HL-60 (cell line): Measurements from ENCODE around the gene IQCH.
"Not testable (repeated sequence)": the region's sequence is repeated elsewhere in the genome, so short reads cannot be mapped to it uniquely, and the experiment has no call there.

Experiments used
- DNase-seq, 2 experiments: peaks; one replicate each; pipeline ENCODE4 v3.0.0-alpha.2; 2010 to 2020; ENCODE audit warnings: low read depth in 1 of 2, low spot score in 1 of 2
- H3K27ac ChIP-seq: fragments of 250-450 bp; sonication (Bioruptor Pico); replicated peaks from 2 replicates; pipeline ENCODE4 v1.5.1; 2020; ENCODE audit warnings: mild to moderate bottlenecking, moderate library complexity
- H3K27me3 ChIP-seq: fragments of 250-450 bp; sonication (Bioruptor Pico); 2 replicates; pipeline ENCODE4 v1.5.1; 2021; ENCODE audit warnings: mild to moderate bottlenecking, moderate library complexity; ENCODE audit not compliant: insufficient read depth, poor library complexity, severe bottlenecking
- H3K4me3 ChIP-seq: replicated peaks from 2 replicates; pipeline ENCODE4 v1.5.1; 2011; ENCODE audit warnings: mild to moderate bottlenecking, control low read depth, low read length; ENCODE audit not compliant: insufficient read depth
- GABPA ChIP-seq: IDR thresholded peaks from 2 replicates; pipeline ENCODE4 v1.6.1; 2012; ENCODE audit warnings: low read depth
- POLR2AphosphoS5 ChIP-seq: IDR thresholded peaks from 2 replicates; pipeline ENCODE4 v1.6.1; 2012; ENCODE audit warnings: low read depth
- SPI1 ChIP-seq: IDR thresholded peaks from 2 replicates; pipeline ENCODE4 v1.6.1; 2012; ENCODE audit warnings: low read depth, mild to moderate bottlenecking, borderline replicate concordance
- TF ChIP-seq, protein P1 (sequence below): IDR thresholded peaks from 2 replicates; pipeline ENCODE4 v1.6.1; 2012; ENCODE audit warnings: low read depth; ENCODE audit not compliant: insufficient replicate concordance
- TF ChIP-seq, protein P2 (sequence below): IDR thresholded peaks from one replicate; pipeline ENCODE4 v1.5.1; 2011; ENCODE audit warnings: low read length, control low read depth, inconsistent platforms; ENCODE audit not compliant: insufficient read depth

IQCH gene

DNA sequence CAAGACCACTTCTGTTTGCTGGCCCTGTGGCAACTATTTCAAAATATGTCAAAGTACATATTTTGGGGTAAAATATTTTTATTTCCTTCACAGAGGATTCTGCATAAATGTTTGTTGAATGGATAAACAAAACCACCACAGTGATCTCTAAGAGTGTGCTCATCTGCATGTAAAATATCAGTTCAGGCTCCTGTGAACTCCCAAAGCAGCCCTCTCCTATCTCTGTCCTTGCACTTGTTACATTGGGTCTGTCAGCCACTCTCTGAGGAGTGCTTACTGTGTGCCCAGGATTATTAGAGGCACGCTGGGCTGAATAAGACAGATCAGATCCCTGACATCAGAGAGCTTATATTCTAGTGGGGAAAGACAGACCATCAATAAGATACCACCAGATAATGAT, 27.1 kb downstream of the IQCH start:
- no peak for DNase-seq
- Histone ChIP-seq H3K27ac (no peak overlapping the region), H3K27me3 (no peaks in the 10 kb centered on the region), H3K4me3 (no peak overlapping the region)
- TF ChIP-seq POLR2AphosphoS5, result no peak
- TF ChIP-seq, protein P1, sequence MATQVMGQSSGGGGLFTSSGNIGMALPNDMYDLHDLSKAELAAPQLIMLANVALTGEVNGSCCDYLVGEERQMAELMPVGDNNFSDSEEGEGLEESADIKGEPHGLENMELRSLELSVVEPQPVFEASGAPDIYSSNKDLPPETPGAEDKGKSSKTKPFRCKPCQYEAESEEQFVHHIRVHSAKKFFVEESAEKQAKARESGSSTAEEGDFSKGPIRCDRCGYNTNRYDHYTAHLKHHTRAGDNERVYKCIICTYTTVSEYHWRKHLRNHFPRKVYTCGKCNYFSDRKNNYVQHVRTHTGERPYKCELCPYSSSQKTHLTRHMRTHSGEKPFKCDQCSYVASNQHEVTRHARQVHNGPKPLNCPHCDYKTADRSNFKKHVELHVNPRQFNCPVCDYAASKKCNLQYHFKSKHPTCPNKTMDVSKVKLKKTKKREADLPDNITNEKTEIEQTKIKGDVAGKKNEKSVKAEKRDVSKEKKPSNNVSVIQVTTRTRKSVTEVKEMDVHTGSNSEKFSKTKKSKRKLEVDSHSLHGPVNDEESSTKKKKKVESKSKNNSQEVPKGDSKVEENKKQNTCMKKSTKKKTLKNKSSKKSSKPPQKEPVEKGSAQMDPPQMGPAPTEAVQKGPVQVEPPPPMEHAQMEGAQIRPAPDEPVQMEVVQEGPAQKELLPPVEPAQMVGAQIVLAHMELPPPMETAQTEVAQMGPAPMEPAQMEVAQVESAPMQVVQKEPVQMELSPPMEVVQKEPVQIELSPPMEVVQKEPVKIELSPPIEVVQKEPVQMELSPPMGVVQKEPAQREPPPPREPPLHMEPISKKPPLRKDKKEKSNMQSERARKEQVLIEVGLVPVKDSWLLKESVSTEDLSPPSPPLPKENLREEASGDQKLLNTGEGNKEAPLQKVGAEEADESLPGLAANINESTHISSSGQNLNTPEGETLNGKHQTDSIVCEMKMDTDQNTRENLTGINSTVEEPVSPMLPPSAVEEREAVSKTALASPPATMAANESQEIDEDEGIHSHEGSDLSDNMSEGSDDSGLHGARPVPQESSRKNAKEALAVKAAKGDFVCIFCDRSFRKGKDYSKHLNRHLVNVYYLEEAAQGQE, result no peak
- TF ChIP-seq GABPA, result no peak
- TF ChIP-seq, protein P2, sequence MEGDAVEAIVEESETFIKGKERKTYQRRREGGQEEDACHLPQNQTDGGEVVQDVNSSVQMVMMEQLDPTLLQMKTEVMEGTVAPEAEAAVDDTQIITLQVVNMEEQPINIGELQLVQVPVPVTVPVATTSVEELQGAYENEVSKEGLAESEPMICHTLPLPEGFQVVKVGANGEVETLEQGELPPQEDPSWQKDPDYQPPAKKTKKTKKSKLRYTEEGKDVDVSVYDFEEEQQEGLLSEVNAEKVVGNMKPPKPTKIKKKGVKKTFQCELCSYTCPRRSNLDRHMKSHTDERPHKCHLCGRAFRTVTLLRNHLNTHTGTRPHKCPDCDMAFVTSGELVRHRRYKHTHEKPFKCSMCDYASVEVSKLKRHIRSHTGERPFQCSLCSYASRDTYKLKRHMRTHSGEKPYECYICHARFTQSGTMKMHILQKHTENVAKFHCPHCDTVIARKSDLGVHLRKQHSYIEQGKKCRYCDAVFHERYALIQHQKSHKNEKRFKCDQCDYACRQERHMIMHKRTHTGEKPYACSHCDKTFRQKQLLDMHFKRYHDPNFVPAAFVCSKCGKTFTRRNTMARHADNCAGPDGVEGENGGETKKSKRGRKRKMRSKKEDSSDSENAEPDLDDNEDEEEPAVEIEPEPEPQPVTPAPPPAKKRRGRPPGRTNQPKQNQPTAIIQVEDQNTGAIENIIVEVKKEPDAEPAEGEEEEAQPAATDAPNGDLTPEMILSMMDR, result no peak
- TF ChIP-seq SPI1, result no peak

DNA sequence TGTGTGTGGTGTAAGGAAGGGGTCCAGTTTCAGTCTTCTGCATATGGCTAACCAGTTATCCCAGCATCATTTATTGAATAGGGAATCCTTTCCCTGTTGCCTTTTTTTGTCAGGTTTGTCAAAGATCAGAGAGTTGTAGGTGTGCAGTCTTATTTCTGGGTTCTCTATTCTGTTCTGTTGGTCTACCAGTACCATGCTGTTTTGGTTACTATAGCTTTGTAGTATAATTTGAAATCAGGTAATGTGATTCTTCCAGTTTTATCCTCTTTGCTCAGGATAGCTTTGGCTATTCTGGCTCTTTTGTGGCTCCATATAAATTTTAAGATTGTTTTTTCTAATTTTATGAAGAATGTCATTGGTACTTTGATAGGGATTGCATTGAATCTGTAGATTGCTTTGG, 31.0 kb downstream of the IQCH start:
- H3K4me3 ChIP-seq, H3K27ac ChIP-seq, H3K27me3 ChIP-seq, DNase-seq: not testable (repeated sequence)

DNA sequence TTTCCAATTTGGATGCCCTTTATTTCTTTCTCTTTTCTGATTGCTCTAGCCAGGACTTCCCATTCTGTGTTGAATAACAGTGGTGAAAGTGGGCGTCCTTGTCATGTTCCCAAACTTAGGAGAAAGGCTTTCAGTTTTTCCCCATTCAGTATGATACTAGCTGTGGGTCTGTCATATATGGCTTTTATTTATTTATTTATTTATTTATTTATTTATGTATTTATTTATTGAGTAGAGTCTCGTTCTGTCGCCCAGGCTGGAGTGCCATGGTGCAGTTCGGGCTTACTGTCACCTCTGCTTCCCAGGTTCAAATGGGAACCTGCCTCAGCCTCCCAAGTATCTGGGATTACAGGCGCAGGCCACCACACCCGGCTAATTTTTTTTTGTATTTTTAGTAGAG, 31.8 kb downstream of the IQCH start:
- not testable (repeated sequence) for H3K27me3 ChIP-seq, DNase-seq, H3K27ac ChIP-seq, H3K4me3 ChIP-seq

DNA sequence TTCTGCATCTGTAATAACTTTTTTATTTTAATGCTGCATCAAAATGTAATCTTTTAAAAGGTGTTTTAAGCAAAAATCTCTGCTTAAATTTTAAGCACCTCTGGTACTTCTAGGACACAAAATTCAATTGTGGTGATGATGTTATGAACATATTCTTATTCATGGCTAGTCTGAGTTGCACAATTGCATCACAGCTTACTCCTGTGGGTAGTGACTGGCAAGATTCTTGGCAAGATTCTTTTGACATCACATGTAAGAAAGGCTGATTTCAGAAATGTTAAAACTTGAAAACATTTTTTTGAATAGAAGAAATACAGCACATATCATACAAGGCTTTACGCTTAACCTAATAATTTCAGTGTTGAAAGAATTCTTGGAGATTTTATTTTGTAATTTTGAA, 35.7 kb downstream of the IQCH start:
- DNase-seq, result peak in 1 of 2 experiments; percentile 4
- H3K27me3 ChIP-seq, result no peaks in the 10 kb centered on the region
- TF ChIP-seq SPI1 (no peak), POLR2AphosphoS5 (no peak), GABPA (no peak)
- TF ChIP-seq, protein P1, result no peak
- TF ChIP-seq, protein P2, result no peak
- H3K27ac ChIP-seq, result no peak overlapping the region
- H3K4me3 ChIP-seq, result no peak overlapping the region

DNA sequence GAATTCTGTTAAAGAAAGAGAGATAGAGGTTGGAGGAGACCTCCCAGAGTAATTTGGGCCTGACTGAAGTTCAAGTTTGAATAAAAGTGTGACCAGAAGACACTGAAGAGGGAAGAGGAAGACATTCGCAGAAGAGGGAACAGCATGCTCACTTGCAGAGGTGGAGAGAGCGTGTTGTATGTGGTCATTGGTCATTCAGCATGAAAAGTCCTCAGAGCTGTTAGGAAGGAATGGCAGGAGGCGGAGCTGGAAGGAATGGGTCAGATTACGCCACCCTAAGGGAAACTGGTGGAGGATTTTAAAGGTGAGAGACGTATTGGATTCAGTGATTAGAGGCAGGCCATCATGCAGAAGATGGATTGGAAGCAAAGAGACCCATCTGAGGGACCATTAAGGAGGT, 41.6 kb downstream of the IQCH start:
- Histone ChIP-seq H3K27me3 (no peaks in the 10 kb centered on the region), H3K4me3 (no peak overlapping the region), H3K27ac (no peak overlapping the region)
- TF ChIP-seq, protein P1, result no peak
- TF ChIP-seq GABPA, result no peak
- DNase-seq, result no peak
